SHP77 treated with DMSO at 0.1 percent for 48 hours (cell line): ENCODE results near the gene CALM3.

Experiments
- DNase-seq: peaks from one replicate; lab custom pipeline; 2025; lab: John Stamatoyannopoulos, UW

The CALM3 gene

GRCh38 chr19:46637224-46637623, 36.1 kb downstream of the CALM3 start:
- no peak for DNase-seq

GRCh38 chr19:46639358-46640182, 38.4 kb downstream of the CALM3 start:
- no peak for DNase-seq

- no peak for DNase-seq
Measured at GRCh38 chr19:46640656-46641055, 39.5 kb downstream of the CALM3 start.

GRCh38 chr19:46644720-46645119, 43.6 kb downstream of the CALM3 start:
- no peak for DNase-seq

- no peak for DNase-seq
Measured at GRCh38 chr19:46646402-46646801, 45.3 kb downstream of the CALM3 start.

GRCh38 chr19:46648060-46648960, 47.2 kb downstream of the CALM3 start:
- DNase-seq = no peak

GRCh38 chr19:46648961-46649960, 48.1 kb downstream of the CALM3 start:
- DNase-seq = no peak

- no peak for DNase-seq
Measured at GRCh38 chr19:46650445-46650844, 49.3 kb downstream of the CALM3 start.

GRCh38 chr19:46654621-46655152, 53.6 kb downstream of the CALM3 start:
- DNase-seq = no peak

GRCh38 chr19:46656541-46656940, 55.4 kb downstream of the CALM3 start:
- no peak for DNase-seq

GRCh38 chr19:46659151-46660007, 58.2 kb downstream of the CALM3 start:
- DNase-seq = no peak

GRCh38 chr19:46660008-46660517, 58.9 kb downstream of the CALM3 start:
- no peak for DNase-seq
